Tibial nerve (tissue), 4 donors: ENCODE measurements around the gene NSD1. TPM values are rescaled to one million over a fixed set of nuclear protein-coding genes. Genes with fewer than 3 reads are reported as not detected.

Experiments used
- DNase-seq, 2 donors: peaks; one replicate each; pipeline ENCODE4 v3.0.0-alpha.2; 2019; ENCODE audit warnings: low spot score in 2 of 2
- H3K27ac ChIP-seq, 4 donors: fragments of 200-600 bp; sonication (generic) in 3 of 4; one replicate each; pipeline ENCODE4 v1.5.1; 2017 to 2019; ENCODE audit warnings: mild to moderate bottlenecking in 1 of 4
- H3K27me3 ChIP-seq, 2 donors: fragments of 200-600 bp; sonication (generic) in 1 of 2; one replicate each; pipeline versions ENCODE4 v1.5.1 to v1.6.0; 2017 to 2019
- H3K36me3 ChIP-seq, 3 donors: fragments of 200-600 bp; sonication (generic); one replicate each; pipeline ENCODE4 v1.5.1; 2018 to 2019
- H3K4me1 ChIP-seq, 4 donors: fragments of 200-600 bp; sonication (generic) in 3 of 4; one replicate each; pipeline ENCODE4 v1.5.1; 2017 to 2019
- H3K4me3 ChIP-seq, 4 donors: fragments of 200-600 bp; sonication (generic) in 3 of 4; one replicate each; pipeline ENCODE4 v1.5.1; 2017 to 2019; ENCODE audit warnings: mild to moderate bottlenecking in 1 of 4, moderate library complexity in 1 of 4
- H3K9me3 ChIP-seq, 4 donors: fragments of 200-600 bp; sonication (generic) in 3 of 4; one replicate each; pipeline ENCODE4 v1.5.1; 2017 to 2019
- EP300 ChIP-seq, 2 donors: sonication (generic); formaldehyde crosslinking; IDR thresholded peaks; one replicate each; pipeline ENCODE4 v1.6.1; 2017; ENCODE audit warnings: antibody characterized with exemption in 2 of 2, mild to moderate bottlenecking in 1 of 2
- POLR2A ChIP-seq, 2 donors: fragments of 450-650 bp; IDR thresholded peaks; one replicate each; pipeline ENCODE4 v1.6.1; 2017; ENCODE audit warnings: antibody characterized with exemption in 2 of 2, mild to moderate bottlenecking in 2 of 2, moderate library complexity in 2 of 2
- WGBS, 2 donors: methylation state at CpG; one replicate each; pipeline ENCODE4 v1.1.5; 2018; 5-methylcytosine and 5-hydroxymethylcytosine counted together
- total RNA-seq, 4 donors: library from RNA; depleted of rRNA; stranded (reverse); fragments of >200 nt; gene quantifications; one replicate each; pipeline ENCODE4 v1.1.0, GENCODE V29; 2016
- TF ChIP-seq, protein P1 (sequence below), 5 experiments: fragments of 200-600 bp in 3 of 5; fragments of 450-650 bp in 2 of 5; sonication (generic) in 3 of 5; IDR thresholded peaks; one replicate each; pipeline ENCODE4 v1.5.1; 2016 to 2019; ENCODE audit warnings: antibody characterized with exemption in 5 of 5, mild to moderate bottlenecking in 3 of 5, moderate library complexity in 2 of 5

NSD1 gene
- total RNA-seq, 4 donors from 2014 or later, result 36.6 to 51.3 (median 40.7) TPM

DNA sequence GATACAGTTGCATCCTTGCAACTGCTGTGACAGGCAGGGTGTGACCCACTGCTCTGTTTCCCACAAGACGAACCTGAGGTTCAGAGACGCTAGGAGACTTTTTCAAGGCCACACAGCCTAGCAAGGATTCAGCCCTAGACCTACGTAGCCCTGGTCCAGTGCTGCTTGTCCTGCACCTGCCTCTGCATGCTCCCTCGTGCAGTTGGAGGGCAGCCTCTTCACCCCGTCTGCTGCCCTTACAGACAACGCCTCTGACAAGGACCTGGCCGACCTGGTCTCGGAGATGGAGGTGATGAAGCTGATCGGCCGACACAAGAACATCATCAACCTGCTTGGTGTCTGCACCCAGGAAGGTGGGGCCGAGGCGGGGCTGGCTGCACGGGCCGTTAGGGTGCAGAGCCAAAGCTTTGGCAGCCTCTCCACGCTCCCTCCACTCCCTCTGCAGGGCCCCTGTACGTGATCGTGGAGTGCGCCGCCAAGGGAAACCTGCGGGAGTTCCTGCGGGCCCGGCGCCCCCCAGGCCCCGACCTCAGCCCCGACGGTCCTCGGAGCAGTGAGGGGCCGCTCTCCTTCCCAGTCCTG is 38.4 kb upstream of the NSD1 start:
- Histone ChIP-seq H3K27me3 (no peaks in the 10 kb centered on the region), H3K4me3 (no peak overlapping the region), H3K4me1 (peaks cover 0 to 25% (median 7%) of the 10 kb centered on the region in 4 donors), H3K27ac (no peak overlapping the region), H3K9me3 (no peaks in the 10 kb centered on the region), H3K36me3 (no peaks in the 10 kb centered on the region)
- DNase-seq, result no peak
- WGBS, 2 donors, result 81 to 88% methylated on average over 28 of the region's 28 CpGs
- TF ChIP-seq, protein P1, sequence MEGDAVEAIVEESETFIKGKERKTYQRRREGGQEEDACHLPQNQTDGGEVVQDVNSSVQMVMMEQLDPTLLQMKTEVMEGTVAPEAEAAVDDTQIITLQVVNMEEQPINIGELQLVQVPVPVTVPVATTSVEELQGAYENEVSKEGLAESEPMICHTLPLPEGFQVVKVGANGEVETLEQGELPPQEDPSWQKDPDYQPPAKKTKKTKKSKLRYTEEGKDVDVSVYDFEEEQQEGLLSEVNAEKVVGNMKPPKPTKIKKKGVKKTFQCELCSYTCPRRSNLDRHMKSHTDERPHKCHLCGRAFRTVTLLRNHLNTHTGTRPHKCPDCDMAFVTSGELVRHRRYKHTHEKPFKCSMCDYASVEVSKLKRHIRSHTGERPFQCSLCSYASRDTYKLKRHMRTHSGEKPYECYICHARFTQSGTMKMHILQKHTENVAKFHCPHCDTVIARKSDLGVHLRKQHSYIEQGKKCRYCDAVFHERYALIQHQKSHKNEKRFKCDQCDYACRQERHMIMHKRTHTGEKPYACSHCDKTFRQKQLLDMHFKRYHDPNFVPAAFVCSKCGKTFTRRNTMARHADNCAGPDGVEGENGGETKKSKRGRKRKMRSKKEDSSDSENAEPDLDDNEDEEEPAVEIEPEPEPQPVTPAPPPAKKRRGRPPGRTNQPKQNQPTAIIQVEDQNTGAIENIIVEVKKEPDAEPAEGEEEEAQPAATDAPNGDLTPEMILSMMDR (IDR thresholded peaks at IDR 0.05), result no peak
- TF ChIP-seq EP300 (IDR thresholded peaks at IDR 0.05) (no peak), POLR2A (IDR thresholded peaks at IDR 0.05) (no peak)

DNA sequence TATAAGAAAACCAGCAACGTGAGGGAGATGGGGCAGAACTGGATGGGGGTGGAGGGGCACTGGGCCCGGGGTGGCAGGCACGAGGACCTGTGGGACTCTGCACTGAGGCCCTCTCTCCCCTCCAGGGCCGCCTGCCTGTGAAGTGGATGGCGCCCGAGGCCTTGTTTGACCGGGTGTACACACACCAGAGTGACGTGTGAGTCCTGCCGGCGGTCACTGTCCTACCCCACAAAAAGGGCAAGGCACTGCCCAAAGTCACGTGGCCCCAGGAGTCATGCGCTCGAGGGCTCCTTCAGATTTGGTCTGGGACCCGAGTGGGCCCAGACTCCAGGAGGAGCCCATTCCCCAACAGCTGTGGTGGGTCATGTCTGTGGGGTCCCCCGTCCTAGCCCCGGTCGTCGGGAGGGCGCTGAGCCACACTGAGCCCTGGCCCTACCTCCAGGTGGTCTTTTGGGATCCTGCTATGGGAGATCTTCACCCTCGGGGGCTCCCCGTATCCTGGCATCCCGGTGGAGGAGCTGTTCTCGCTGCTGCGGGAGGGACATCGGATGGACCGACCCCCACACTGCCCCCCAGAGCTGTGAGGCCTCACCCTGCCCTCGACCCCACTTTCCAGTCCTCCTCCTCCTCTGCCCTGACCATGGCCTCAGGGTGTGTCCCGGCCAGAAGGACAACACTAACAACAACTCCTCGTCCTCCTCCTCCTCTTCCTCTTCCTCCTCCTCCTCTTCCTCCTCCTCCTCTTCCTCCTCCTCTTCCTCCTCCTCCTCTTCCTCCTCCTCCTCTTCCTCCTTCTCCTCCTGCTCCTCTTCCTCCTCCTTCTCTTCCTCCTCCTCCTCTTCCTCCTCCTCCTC is 37.2 kb upstream of the NSD1 start:
- TF ChIP-seq, protein P1 (IDR thresholded peaks at IDR 0.05), result no peak
- Histone ChIP-seq H3K9me3 (no peaks in the 10 kb centered on the region), H3K27me3 (no peaks in the 10 kb centered on the region), H3K4me3 (no peak overlapping the region), H3K4me1 (peaks cover 0 to 22% (median 7%) of the 10 kb centered on the region in 4 donors), H3K27ac (no peak overlapping the region), H3K36me3 (no peaks in the 10 kb centered on the region)
- WGBS, 2 donors, result 75 to 84% methylated on average over 12 of the region's 29 CpGs
- no peak for DNase-seq

DNA sequence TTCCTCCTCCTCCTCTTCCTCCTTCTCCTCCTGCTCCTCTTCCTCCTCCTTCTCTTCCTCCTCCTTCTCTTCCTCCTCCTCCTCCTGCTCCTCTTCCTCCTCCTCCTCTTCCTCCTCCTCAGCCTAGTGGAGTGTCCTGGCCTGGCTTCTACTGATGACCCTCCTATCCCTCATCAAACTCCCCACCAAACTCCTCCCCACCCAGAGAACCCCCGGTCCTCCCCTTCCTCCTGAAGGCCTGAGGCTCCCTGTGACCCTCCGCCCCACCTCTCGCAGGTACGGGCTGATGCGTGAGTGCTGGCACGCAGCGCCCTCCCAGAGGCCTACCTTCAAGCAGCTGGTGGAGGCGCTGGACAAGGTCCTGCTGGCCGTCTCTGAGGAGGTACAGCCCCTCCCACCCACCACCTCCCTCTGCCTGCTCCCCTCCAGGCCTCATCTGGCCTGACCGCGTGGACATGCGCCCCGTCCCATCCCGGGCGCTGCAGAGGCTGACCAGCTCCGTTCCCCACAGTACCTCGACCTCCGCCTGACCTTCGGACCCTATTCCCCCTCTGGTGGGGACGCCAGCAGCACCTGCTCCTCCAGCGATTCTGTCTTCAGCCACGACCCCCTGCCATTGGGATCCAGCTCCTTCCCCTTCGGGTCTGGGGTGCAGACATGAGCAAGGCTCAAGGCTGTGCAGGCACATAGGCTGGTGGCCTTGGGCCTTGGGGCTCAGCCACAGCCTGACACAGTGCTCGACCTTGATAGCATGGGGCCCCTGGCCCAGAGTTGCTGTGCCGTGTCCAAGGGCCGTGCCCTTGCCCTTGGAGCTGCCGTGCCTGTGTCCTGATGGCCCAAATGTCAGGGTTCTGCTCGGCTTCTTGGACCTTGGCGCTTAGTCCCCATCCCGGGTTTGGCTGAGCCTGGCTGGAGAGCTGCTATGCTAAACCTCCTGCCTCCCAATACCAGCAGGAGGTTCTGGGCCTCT is 36.3 kb upstream of the NSD1 start:
- H3K4me1 ChIP-seq, result peaks cover 0 to 22% (median 7%) of the 10 kb centered on the region in 4 donors
- TF ChIP-seq EP300 (IDR thresholded peaks at IDR 0.05), result no peak
- TF ChIP-seq, protein P1 (IDR thresholded peaks at IDR 0.05), result no peak
- no peak for TF ChIP-seq POLR2A (IDR thresholded peaks at IDR 0.05)
- H3K9me3 ChIP-seq, result no peaks in the 10 kb centered on the region
- WGBS, 2 donors, result 91 to 92% methylated on average over 27 to 29 of the region's 30 CpGs
- H3K27ac ChIP-seq, result no peak overlapping the region
- no peak overlapping the region for H3K4me3 ChIP-seq
- DNase-seq, result no peak
- no peaks in the 10 kb centered on the region for H3K36me3 ChIP-seq
- no peaks in the 10 kb centered on the region for H3K27me3 ChIP-seq

DNA sequence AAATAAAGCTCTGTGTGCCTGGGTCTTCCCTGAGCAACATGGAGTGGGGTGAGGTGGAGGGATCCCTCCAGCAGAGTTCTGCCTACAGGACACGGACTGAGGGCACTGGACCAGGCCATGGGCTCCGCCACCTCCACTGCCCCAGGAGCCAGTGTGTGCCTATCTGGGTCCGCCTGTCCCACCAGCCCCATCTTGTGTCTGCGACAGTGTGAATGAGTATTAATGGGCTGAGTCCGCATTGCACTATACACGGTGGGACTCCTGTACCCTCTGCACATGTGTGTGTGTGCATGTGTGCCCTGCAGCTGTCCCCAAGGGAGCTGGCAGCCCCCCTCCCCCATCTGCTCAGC is 35.5 kb upstream of the NSD1 start:
- H3K27me3 ChIP-seq, result no peaks in the 10 kb centered on the region
- no peak overlapping the region for H3K4me3 ChIP-seq
- WGBS, 2 donors, result 84% methylated on average over 4 to 6 of the region's 6 CpGs
- H3K27ac ChIP-seq, result peak overlapping the region in 1 of 4 donors; percentile 24
- H3K9me3 ChIP-seq, result no peaks in the 10 kb centered on the region
- H3K36me3 ChIP-seq, result no peaks in the 10 kb centered on the region
- no peak for TF ChIP-seq EP300 (IDR thresholded peaks at IDR 0.05)
- H3K4me1 ChIP-seq, result peaks cover 0 to 22% (median 7%) of the 10 kb centered on the region in 4 donors
- no peak for DNase-seq

DNA sequence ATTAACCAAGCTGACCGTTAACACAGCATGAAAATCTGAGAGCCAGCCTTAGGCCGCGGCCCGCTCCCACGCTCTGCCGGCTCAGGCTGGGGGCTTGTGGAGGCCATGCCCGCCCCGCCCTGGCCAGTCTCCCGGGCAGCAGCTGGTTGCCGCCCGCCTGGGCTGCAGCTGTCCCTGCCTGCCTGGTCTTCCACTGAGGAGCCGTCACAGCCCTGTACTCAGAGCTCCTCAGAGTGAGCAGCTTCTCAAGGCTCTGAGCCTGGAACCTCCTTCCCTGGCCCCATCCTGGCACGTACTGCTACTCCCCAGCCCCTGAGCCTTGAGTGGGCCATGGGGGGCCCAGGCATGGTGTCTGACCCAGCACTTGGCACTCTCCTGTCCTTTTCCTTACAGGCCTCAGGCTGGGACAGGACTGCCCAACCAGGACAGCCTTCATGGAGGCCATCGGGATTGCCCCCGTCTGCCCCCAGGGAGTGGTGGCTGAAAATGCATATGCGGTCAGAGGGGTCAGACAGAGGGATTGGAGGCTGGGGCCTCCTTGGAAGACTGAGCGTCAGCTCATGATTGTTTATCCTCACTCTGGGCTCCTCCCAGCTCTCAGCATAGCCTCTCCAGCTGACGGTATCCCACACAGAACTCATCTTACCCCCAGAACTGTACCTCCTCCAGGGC is 35.0 kb upstream of the NSD1 start:
- H3K27ac ChIP-seq, result peak overlapping the region in 2 of 4 donors; percentile 24 to 40

More for the DNA sequence above, 35.0 kb upstream of the NSD1 start:
- TF ChIP-seq EP300 (IDR thresholded peaks at IDR 0.05), result no peak
- no peak for TF ChIP-seq POLR2A (IDR thresholded peaks at IDR 0.05)
- TF ChIP-seq, protein P1 (IDR thresholded peaks at IDR 0.05), result no peak
- H3K27me3 ChIP-seq, result no peaks in the 10 kb centered on the region
- DNase-seq, result no peak
- no peaks in the 10 kb centered on the region for H3K36me3 ChIP-seq
- WGBS, 2 donors, result 48 to 61% methylated on average over 15 to 18 of the region's 18 CpGs
- H3K9me3 ChIP-seq, result no peaks in the 10 kb centered on the region
- no peak overlapping the region for H3K4me3 ChIP-seq
- H3K4me1 ChIP-seq, result peaks cover 0 to 22% (median 7%) of the 10 kb centered on the region in 4 donors
